ENCODE measurements around the gene PLK5. TPM values are rescaled to one million over a fixed set of nuclear protein-coding genes. Genes with fewer than 3 reads are reported as not detected.

The PLK5 gene
- total RNA-seq, 1 experiment from 2014 or later: not detected

GRCh38 chr19:1486720-1487575, 36.9 kb upstream of the PLK5 start:
- H3K36me3 ChIP-seq (ENCODE audit: insufficient read depth, low read length, poor library complexity, severe bottlenecking): no peaks in the 10 kb centered on the region
- TF ChIP-seq CTCF (conservative IDR thresholded peaks at IDR 0.05; ENCODE audit: low read depth, low read length) (no peak), EZH2 (IDR thresholded peaks at IDR 0.05; ENCODE audit: borderline replicate concordance, low read depth, low read length, poor library complexity, severe bottlenecking) (no peak)
- H3K4me3 ChIP-seq (ENCODE audit: low read depth, low read length, poor library complexity, severe bottlenecking): no peak overlapping the region
- no peak for DNase-seq (ENCODE audit: low spot score)
- intact Hi-C loops (cut with micrococcal nuclease; ENCODE audit: unreplicated experiment): no loop called here
- no peaks in the 10 kb centered on the region for H3K9me3 ChIP-seq (ENCODE audit: low read depth, low read length, poor library complexity, severe bottlenecking)
- BruUV-seq (replicated peaks): no TSS peak
- H3K27me3 ChIP-seq (replicated peaks; ENCODE audit: insufficient read depth, low read depth, low read length, poor library complexity): no peaks in the 10 kb centered on the region
- H3K4me1 ChIP-seq (ENCODE audit: insufficient read depth, low read length, poor library complexity, severe bottlenecking): peaks cover 11% of the 10 kb centered on the region
- CTCF ChIA-PET: no interaction called here
- POLR2A ChIA-PET (ENCODE audit: low non-redundant PET): no interaction called here
- H3K27ac ChIP-seq (ENCODE audit: low read depth, low read length, poor library complexity, severe bottlenecking): no peak overlapping the region

- peaks cover 11% of the 10 kb centered on the region for H3K4me1 ChIP-seq (ENCODE audit: insufficient read depth, low read length, poor library complexity, severe bottlenecking)
- ChIA-PET CTCF (no interaction called here), POLR2A (ENCODE audit: low non-redundant PET) (no interaction called here)
- H3K27ac ChIP-seq (ENCODE audit: low read depth, low read length, poor library complexity, severe bottlenecking): no peak overlapping the region
- no TSS peak for BruUV-seq (replicated peaks)
- no peak for TF ChIP-seq CTCF (conservative IDR thresholded peaks at IDR 0.05; ENCODE audit: low read depth, low read length)
- no peak for TF ChIP-seq EZH2 (IDR thresholded peaks at IDR 0.05; ENCODE audit: borderline replicate concordance, low read depth, low read length, poor library complexity, severe bottlenecking)
- H3K36me3 ChIP-seq (ENCODE audit: insufficient read depth, low read length, poor library complexity, severe bottlenecking): no peaks in the 10 kb centered on the region
- intact Hi-C loops (cut with micrococcal nuclease; ENCODE audit: unreplicated experiment): no loop called here
- no peaks in the 10 kb centered on the region for H3K27me3 ChIP-seq (replicated peaks; ENCODE audit: insufficient read depth, low read depth, low read length, poor library complexity)
- H3K4me3 ChIP-seq (ENCODE audit: low read depth, low read length, poor library complexity, severe bottlenecking): no peak overlapping the region
- H3K9me3 ChIP-seq (ENCODE audit: low read depth, low read length, poor library complexity, severe bottlenecking): no peaks in the 10 kb centered on the region
- DNase-seq (ENCODE audit: low spot score): no peak
Measured at GRCh38 chr19:1487576-1488281, 36.1 kb upstream of the PLK5 start.

- intact Hi-C loops (cut with micrococcal nuclease; ENCODE audit: unreplicated experiment): no loop called here
- no peaks in the 10 kb centered on the region for H3K9me3 ChIP-seq (ENCODE audit: low read depth, low read length, poor library complexity, severe bottlenecking)
- TF ChIP-seq CTCF (conservative IDR thresholded peaks at IDR 0.05; ENCODE audit: low read depth, low read length) (no peak), EZH2 (IDR thresholded peaks at IDR 0.05; ENCODE audit: borderline replicate concordance, low read depth, low read length, poor library complexity, severe bottlenecking) (no peak)
- no TSS peak for BruUV-seq (replicated peaks)
- H3K36me3 ChIP-seq (ENCODE audit: insufficient read depth, low read length, poor library complexity, severe bottlenecking): no peaks in the 10 kb centered on the region
- H3K4me1 ChIP-seq (ENCODE audit: insufficient read depth, low read length, poor library complexity, severe bottlenecking): peaks cover 11% of the 10 kb centered on the region
- CTCF ChIA-PET: interaction anchor here (0.7 kb wide), 1 partner anchor 215 kb away, joined by 5 read pairs; no protein-coding TSS in a partner anchor
- DNase-seq (ENCODE audit: low spot score): no peak
- no peak overlapping the region for H3K27ac ChIP-seq (ENCODE audit: low read depth, low read length, poor library complexity, severe bottlenecking)
- no peaks in the 10 kb centered on the region for H3K27me3 ChIP-seq (replicated peaks; ENCODE audit: insufficient read depth, low read depth, low read length, poor library complexity)
- no peak overlapping the region for H3K4me3 ChIP-seq (ENCODE audit: low read depth, low read length, poor library complexity, severe bottlenecking)
- POLR2A ChIA-PET (ENCODE audit: low non-redundant PET): no interaction called here
Measured at GRCh38 chr19:1488282-1488601, 35.6 kb upstream of the PLK5 start.

Data from A673 (cell line).